GM19193 (cell line): ENCODE results near the gene SLC38A3.

ENCODE experiments used
- POLR2A ChIP-seq: IDR thresholded peaks from 4 replicates; pipeline ENCODE4 v1.6.1; 2011; ENCODE audit not compliant: insufficient read depth, insufficient read length; ENCODE audit errors: extremely low read depth

Gene SLC38A3

DNA sequence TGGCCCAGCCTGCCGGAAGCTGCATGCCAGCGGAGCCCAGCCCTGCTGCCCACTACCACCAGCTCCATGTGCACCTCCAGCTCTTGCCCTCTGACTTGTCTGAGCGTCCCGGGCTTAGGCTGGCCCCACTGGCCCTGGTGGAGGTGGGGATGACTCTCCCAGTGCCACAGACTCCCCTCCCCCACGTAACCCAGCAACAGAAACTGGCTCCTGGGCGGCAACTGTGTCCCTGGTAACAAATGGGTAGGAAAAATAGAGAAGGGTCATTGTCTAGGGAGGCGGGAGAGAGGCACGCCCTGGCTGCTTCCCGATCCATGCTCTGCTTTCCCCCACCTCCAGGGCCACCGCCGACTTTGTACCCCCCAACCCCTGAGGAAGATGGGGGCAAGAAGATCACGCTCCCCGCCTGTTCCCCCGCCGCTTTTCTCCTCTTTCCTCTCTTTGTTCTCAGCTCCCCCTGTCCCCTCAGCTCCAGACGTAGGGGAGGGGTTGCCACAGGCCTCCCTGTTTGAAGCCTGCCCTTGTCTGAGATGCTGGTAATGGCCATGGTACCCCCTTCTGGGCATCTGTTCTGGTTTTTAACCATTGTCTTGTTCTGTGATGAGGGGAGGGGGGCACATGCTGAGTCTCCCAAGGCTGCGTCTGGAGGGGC is 53.1 kb downstream of the SLC38A3 start:
- no peak for TF ChIP-seq POLR2A

DNA sequence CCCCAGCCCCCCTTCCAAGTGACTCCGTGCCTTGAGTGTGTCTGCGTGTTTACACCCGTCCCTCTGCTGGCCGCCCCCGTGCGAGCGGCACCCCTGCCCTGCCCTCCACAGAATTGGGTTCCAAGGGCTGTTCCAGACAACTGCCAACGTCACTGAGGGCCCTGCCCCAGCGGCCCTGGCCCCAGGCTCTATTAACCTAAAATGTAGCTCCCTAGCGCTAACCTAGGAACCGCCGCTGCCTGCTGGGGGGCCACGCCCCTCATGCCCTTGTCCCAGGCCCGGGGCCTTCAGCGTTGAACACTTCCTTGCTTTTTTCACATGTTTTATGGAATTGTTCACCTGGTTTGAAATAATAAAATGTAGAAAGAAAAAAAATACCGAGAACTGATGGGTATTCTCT is 53.9 kb downstream of the SLC38A3 start:
- no peak for TF ChIP-seq POLR2A

DNA sequence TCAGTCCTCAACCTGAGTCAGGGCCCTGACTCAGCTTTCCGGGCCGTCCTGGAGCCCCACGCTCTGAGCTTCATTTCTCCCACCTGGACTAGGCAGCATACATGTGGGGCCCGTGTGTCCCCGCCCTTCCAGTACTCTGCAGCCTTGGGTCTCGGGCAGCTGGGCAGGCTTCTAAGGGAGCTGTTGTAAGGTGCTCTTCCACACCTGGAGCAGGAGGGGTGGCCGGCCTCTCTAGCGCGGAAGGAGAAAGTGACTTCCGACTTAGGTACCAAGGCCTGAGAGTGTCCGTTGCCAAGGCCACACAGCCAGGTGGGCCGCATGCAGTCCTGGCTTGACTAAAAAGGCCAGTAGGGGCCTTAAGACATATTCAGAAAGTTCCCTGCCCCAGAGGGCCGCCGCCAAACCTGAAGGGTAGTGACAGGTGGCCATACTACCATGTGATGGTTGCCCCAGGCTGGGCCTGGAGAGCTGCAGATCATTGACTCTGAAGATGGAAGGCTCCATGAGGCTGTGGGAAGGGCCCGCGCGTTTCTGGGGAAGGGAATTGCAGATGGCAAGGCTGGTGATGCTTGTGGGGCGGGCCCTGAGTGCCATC is 54.5 kb downstream of the SLC38A3 start:
- no peak for TF ChIP-seq POLR2A

GRCh38 chr3:50260027-50260941 is 55.2 kb downstream of the SLC38A3 start:
- peak; percentile 48 for TF ChIP-seq POLR2A

DNA sequence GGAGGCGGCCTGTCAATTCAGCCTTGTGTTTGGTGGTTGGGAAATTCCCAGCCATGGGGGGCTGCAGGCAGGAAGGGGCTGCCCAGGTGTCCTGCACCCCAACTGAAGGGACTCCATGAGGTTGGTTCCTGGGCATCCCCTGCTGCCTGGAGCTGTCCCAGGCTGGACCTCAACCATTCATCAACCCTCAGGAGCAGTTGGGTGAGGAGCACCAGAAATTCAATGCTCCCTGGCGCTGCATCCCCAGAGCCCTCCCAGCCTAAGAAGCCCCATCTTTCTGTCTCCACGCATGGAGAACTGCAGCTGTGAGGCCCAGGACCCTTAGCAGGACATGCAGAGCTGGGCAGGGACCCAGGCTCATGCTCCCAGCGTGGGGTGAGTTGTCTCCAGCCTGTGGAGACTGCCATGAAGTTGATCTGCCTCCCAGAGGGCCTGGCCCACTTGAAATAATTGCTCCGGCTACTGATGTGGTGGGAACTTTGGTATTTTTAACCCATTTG is 55.9 kb downstream of the SLC38A3 start:
- no peak for TF ChIP-seq POLR2A

- no peak for TF ChIP-seq POLR2A
Observed at GRCh38 chr3:50261505-50261904, 56.4 kb downstream of the SLC38A3 start.

DNA sequence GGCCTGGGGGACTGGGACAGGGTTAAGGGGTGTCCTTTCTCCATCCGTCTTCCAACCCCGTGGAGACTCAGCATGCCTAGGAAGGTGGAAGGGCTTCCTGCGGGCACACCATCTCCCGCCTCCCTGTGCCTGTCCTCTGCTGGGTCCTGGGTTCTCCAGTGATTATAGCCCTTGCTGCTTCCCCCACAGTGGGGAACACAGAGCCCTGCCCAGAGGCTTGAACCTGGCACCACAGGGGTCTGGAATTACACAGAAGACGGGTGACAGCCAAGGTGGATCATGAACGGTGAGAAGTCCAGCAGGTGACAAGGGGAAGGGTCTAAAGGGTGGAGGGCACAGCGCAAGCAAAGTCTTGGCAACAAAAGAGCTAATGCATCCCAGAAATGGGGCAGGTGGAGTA is 57.7 kb downstream of the SLC38A3 start:
- no peak for TF ChIP-seq POLR2A

GRCh38 chr3:50263478-50264382 is 58.7 kb downstream of the SLC38A3 start:
- no peak for TF ChIP-seq POLR2A

GRCh38 chr3:50264383-50264963 is 59.4 kb downstream of the SLC38A3 start:
- no peak for TF ChIP-seq POLR2A

- TF ChIP-seq POLR2A = no peak
Observed at GRCh38 chr3:50264964-50265485, 60.0 kb downstream of the SLC38A3 start.

DNA sequence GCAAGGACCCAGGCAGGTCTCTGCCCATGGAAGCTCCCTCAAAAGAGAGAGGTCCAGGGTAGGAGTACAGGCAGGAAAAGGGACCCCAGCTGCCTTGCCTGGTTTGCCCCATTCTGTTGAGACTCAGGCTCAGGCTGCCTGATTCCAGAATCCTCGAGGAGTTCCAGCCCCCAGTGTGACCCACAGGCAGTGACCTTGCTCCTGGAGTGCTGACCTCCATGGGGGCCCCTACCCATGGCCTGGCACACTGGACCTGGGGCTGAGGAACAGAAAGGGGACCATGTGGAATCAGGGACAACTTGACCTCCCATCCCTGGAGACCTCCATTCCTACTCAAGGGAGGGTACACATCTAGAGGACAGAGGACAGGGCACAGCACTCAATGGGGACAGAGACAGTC is 60.5 kb downstream of the SLC38A3 start:
- TF ChIP-seq POLR2A = no peak

DNA sequence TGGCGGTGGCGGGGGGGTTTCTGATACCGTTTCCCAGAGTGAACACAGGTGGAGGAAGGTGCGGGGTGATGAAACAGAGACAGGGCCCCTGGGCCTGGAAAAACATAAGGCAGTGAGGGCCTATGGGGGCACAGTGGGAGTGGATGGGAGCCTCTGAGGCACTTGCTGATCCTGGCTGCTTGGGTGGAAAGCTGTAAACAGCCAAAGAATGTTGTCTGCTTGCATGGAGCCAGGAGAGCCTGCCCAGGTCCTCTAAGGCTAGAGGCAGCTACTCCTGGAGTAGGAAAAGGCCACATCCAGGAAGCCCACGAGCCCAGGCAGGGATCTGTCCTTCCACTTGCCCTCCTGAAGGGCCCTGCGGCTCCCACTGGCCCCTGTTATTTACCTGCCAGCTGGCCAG is 60.9 kb downstream of the SLC38A3 start:
- TF ChIP-seq POLR2A = no peak

DNA sequence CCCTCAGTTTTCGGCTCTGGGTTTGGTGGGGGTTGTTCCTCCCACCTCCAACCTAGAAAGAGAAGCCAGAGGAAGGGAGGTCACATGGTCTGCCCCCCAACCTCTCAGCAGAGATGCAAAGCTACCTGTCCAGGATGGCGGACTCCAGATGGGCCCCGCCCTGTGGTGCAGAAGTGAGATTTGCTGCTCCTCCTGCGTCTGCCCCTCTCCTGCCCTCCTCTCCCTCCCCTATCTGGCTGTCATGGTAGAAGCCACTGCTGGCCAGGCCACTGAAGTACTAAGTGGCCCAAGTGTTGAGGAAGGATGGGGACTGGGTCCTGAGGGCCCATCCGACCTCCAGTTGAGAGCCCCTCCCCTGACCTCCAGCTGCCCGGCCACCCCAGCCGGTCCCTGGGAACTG is 61.8 kb downstream of the SLC38A3 start:
- no peak for TF ChIP-seq POLR2A
